GM18526 (cell line): ENCODE results near the gene RPIA.
A peak's percentile ranks its signal among the peaks of the same experiment; 100 is the strongest.

Source experiments
- POLR2A ChIP-seq: IDR thresholded peaks from 3 replicates; pipeline ENCODE4 v1.6.1; 2011; ENCODE audit not compliant: insufficient read length; ENCODE audit errors: extremely low read depth

Gene RPIA

DNA sequence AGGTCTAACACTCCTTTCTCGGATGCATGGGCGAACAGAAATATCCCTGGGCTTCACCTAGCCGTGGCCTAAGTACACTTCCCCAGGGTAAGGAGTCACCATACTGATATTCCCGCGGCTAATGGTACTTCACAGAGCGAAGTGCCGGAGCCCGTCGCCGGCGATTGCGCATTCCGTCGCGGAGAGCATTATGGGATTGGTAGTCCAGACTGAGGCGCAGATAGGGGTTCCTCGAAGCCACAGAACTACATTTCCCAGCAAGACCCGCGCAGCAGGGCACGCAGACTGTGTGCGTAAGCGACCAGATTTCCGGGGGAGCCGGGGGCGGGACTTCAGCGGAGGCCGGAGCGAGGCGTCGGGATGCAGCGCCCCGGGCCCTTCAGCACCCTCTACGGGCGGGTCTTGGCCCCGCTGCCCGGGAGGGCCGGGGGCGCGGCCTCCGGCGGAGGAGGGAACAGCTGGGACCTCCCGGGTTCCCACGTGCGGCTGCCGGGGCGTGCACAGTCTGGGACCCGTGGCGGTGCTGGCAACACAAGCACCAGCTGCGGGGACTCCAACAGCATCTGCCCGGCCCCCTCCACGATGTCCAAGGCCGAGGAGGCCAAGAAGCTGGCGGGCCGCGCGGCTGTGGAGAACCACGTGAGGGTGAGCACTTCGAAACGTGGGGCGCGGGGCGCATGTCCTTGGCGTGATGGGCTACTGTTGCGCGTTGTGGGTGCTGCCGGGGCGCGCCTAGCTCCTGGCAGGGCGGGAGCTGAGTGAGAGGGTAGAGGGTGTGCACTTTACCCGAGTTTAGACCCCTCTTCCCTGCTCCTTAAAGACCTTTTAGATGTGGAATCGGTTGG, at the start of gene RPIA:
TSS of gene RPIA (plus strand) at position 335 of the 845 bp plus-strand sequence. CDS start at position 361, 26 bp downstream.
- TF ChIP-seq POLR2A = peak; percentile 55

DNA sequence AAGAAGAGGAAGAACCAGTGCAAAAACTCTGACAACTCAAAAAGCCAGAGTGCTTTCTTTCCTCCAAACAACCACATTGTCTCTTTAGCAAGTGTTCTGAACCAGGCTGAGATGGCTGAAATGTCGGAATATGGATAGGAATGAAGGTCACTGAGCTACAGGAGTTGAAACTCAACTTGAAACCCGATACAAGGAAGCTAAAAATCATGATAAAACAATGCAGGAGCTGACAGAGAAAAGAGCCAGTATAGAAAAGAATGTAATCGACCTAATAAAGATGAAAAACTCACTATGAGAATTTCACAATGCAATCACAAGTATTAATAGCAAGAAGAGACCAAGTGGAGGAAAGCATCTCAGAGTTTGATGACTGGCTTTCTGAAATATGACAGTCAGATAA, 49.2 kb upstream of the RPIA start:
- TF ChIP-seq POLR2A = no peak

DNA sequence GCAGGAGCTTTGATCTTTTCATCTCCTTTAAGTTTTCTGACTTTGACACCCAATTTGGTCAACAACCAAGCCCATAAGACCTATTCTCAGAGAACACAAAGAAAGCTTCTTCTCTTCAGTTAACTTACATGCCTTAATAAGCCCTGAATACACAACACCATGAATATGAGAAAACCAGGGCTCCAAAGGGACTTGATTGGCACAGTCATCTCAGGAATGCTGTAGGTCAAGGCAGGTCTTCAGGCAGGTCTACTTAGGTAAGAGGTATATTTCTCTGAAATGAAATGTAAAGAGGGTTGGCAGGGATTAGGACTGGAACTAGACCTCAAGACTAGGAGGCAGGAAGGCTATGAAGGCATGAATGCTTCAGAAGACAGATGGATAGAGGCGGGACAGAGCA, 39.8 kb upstream of the RPIA start:
- TF ChIP-seq POLR2A = no peak

DNA sequence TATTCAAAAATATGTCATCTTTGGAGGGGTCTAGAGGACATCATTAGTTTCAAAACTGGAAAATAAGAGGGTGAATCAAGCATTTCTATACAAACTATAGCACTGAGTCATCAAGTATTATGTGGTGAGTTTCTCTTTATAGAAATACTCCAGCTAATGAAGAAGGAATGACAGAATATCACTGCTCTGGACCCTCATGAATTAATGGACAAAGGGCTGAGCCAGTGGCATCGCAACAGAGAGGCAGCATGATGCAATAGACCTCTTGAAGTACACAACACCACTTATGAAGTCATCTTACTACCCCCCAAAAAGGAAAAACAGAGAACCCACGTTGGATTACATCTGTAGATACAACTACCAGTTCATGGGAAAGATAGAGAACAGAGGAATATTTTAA, 36.8 kb upstream of the RPIA start:
- TF ChIP-seq POLR2A = no peak

DNA sequence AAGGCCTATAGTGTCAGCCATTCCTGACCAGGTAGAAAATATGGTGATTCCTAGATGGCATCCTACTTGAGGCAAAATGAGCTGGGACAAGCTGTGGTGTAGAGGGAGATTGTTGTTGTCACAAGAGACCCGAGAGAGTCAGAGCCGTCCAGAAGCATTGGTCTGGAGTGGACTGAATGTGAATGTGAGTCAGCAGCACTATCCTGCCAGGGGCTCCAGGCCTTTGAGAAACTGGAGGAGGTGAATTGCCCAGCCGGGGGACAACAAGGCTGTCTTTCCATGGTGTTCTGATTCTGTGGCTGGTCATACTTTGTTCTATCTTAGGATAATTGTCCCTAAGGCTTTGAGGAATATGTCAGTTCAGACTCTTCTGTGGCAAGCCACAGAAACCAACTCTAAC, 34.8 kb upstream of the RPIA start:
- no peak for TF ChIP-seq POLR2A

DNA sequence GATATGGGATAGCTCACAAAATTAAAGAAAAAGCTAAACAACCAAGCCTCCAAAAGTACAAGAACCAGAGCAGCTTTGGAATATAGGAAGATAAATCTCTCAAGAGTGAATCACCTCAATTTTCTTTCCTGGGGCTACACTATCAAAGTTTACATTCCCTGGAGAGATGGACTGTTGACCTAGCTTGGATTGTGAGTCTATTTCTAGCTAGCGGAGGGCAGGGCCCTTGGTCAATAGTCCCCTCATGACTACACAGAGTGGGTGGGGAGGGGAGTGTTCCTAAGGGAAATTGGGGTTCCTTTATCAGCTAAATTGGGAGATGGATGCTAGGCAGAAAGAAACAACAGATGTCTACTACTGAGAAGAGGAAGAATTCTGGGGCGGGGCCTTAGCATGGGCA, 34.3 kb upstream of the RPIA start:
- no peak for TF ChIP-seq POLR2A

DNA sequence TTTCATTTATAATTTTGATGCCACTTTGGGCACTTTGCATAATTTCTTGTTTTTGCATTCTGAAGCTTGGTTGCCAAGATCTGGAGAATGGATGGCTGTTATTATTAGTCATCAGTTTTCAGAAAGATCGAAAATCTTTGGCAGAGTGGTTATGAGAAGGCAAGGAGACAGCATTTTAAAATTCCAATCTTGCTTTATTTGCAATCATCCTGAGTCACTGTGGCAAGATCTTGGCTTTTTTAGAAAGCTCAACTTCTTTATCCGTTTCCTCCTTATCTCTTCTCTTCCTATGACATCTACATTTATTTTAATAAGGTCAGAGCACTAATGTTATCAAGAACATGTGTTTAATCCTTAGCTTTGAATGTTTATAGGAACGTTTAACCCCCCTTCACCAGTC, 33.1 kb upstream of the RPIA start:
- TF ChIP-seq POLR2A = no peak

DNA sequence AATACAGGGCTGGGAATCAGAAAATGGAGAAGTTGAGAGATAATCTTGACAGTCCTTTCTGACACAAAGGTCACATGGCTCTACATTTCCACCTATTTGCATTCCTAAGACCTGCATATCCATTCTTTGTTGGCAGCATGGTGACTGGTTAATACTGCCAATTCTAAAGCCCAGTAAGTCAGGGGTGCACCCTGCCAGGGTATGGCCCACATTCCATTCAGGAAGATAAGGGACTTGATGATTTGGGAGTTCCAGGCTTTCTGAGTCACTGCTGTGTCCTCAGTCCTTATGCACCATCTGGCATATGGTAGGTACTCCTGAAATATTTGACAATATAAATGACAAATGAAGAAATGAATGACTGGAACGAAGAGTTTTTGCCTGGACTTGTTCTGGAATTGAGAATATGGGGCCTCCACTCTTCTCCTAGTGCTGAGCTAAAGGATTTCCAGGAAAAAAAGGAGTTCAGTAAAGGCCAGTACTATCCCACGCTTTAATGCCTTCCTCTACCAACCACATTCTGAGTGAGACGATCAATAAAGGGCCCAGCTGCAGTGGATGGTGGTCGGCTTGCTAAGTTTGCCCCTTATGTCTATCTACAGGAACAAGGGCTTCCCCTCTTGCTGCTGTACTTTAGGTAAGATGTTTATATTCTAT, 32.5 kb upstream of the RPIA start:
- TF ChIP-seq POLR2A = no peak

DNA sequence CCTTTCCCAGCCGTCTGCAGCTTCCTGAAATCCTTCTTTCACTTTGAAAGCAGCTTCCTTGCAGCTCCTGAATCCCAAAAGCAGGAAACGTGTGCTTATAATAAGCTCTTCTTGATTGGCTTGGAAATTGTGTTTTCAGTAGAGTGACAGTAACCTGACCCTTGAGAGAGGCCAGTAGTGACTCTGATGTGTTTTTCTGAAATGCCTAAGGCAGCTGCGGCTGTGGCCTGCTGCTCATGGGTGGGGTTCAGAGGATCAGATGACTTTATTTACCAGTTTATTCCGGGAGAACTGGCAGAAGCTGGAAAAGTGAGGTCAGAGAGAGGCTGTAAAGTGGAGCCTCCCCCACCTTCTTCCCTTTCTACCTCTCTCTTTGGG, 31.9 kb upstream of the RPIA start:
- no peak for TF ChIP-seq POLR2A

DNA sequence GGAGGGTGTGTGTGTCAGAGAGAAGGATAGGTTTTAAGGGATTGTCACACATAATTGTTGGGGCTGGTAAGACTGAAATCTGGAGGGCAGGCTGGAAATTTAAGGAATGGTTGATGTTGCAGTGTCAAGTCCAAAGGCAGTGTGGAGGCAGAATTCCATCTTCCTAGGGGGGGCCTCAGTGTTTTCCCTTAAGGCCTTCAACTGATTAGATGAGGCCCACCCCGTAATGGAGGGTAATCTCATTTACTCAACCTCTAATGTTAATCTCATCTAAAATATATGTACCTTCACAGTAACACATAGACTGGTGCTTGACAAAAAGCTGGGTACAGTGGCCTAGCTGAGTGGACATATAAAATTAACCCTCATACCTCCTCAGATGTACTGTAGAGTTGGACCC, 30.9 kb upstream of the RPIA start:
- no peak for TF ChIP-seq POLR2A

DNA sequence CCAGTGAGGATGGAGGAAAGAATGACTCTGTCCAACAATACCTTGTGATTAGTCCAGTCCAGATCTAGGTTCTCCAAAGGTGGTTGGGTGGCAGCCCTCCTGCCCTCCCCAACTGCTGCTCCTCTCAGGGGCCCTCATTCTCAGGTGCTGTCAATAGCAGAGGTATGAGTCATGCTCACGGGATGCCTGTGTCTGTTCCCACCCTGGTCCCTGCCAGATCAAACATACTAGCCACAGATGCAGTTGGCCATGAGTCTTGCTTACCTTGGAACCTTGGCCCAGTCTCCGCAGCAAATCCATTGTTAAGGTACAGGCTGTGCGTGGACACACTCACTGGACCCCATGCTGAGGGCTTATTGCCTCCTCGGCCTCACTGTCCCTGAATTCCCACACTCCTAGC, 24.9 kb upstream of the RPIA start:
- TF ChIP-seq POLR2A = no peak

DNA sequence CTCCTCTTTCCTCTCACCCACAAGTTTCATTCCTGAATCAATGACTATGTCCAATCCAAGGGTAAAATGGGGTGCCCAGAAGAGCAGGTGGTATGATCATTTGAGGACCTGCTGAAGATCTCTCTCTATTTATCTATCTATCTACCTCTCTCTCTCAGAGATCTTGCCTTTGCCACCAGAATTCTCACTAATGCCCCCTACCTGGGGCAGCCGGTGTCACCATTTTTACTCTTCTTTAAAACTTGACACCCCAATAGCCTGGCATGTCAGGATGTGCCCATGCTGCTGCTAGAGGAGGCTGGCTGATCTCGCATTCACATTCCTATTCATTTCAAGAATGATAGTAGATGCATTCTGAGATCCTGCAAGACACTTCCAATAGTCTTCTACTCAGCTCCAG, 24.3 kb upstream of the RPIA start:
- no peak for TF ChIP-seq POLR2A

DNA sequence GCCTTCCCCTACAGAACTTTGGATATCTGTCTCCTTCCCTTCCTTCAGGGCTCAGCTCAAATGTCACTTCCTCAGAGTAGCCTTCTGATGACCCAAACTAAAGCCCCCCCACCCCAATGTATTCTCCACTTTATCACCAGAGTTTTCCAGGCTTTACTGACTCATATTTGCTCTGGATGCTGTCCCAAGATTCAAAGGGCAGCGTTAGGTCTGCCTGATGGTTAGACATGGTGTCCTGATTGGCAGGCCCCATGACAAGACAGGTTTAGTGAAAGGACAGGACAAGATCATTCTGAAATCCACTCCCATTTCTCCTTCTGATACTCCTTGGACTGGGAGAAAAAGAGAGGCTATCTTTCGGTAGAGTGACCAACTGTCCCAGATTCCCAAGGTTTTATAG, 22.6 kb upstream of the RPIA start:
- no peak for TF ChIP-seq POLR2A

DNA sequence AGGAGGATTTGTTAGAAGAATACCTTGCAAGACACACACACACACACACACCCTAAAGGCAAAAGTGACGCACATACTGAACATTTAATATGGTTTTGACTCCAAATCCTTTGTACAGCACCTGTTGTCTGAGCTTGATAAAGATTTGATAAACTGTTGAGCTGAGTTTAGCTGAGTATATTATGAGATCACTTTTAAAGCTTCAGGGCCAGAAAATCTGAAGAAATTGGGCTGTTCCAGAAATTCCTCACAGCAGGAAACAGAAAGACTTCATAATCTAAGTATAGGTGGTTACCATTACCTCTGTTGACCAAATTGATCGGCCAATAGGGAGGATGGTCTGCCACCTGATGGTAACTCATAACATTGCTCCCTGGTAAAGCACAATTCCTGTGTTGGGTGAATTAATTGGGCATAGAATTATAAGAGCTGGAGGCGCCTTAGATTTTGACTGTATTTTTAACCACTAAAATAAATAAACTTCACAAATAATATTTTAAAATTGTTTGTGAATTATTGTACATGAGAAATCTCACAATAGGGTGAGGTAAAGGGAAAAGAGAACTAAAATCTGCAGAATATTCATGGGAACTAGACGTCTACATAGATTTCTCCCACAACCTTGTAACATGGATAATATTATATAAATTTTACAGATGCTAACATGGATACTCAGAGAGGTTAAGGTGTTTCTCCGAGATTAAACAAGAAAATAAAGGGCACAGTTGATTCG, 21.8 kb upstream of the RPIA start:
- no peak for TF ChIP-seq POLR2A

DNA sequence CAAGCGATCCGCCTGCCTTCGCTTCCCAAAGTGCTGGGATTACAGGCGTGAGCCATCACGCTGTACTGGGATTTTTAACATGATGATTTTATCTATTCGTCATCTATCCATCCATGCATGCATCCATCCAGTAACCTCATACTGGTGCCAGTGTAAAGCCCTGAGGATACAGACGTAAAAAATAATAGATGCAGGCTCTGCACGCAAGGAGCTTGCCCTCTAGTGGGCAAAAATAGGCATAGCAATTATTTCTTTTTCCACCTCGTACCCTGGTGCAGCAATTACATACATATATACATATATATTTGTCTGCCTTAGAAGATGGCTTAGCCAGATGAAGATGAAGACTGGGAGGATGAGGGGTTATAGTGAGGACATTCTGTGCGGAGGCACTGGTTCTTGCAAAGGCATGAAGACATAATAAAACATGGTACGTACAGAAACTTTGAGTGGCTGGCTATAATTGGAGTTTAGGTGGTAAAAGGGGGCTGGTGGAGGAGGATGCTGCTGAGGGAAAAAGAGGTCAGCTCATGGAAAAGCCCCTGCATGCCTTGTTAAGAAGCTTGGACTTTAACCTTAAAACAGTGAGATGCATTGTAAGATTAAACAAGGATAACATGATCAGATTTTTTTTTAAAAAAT, 19.6 kb upstream of the RPIA start:
- no peak for TF ChIP-seq POLR2A

DNA sequence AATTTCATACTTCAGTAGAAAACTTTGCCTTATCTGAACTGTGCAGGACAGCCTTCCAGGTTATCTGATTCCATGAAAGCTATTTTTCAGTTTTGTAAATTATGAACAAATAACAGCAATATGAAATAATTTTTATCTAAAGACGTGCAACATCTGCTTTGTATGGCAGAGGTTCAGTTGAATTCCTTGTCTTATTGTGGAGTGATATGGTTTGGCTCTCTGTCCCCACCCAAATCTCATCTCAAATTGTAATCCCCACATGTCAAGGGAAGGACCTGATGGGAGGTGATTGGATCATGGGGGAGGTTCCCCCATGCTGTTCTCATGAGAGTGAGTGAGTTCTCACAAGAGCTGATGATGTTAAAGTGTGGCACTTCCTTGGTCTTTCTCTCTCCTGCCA, 18.1 kb upstream of the RPIA start:
- no peak for TF ChIP-seq POLR2A
